ENCODE measurements around the gene PTTG1IP2.

PTTG1IP2 gene

GRCh38 chr7:90485734-90486316 lies 16.4 kb downstream of the PTTG1IP2 start:
- no peak overlapping the region for H3K4me3 ChIP-seq (ENCODE audit: low read depth, low read length)
- no peaks in the 10 kb centered on the region for H3K36me3 ChIP-seq (ENCODE audit: control insufficient read depth in 2 of 2, insufficient read depth in 1 of 2, low read length in 2 of 2)
- TF ChIP-seq KLF9 (tag by site-specific recombination; IDR thresholded peaks at IDR 0.05; ENCODE audit: low read depth) (no peak), SETDB1 (IDR thresholded peaks at IDR 0.05; ENCODE audit: insufficient read length, low read length) (no peak), ZFP41 (tag by site-specific recombination; IDR thresholded peaks at IDR 0.05; ENCODE audit: borderline replicate concordance) (no peak), ZSCAN4 (tag by site-specific recombination; IDR thresholded peaks at IDR 0.05) (no peak), ZNF362 (tag by site-specific recombination; IDR thresholded peaks at IDR 0.05) (no peak), BCL11B (tag by site-specific recombination; IDR thresholded peaks at IDR 0.05; ENCODE audit: low read depth) (no peak), SCRT2 (tag by site-specific recombination; IDR thresholded peaks at IDR 0.05) (no peak), ZNF558 (tag by site-specific recombination; IDR thresholded peaks at IDR 0.05) (no peak), ZNF146 (tag by site-specific recombination; IDR thresholded peaks at IDR 0.05) (no peak), ZNF707 (tag by site-specific recombination; IDR thresholded peaks at IDR 0.05) (no peak), ZNF394 (tag by site-specific recombination; IDR thresholded peaks at IDR 0.05; ENCODE audit: borderline replicate concordance) (no peak), ZNF221 (tag by site-specific recombination; IDR thresholded peaks at IDR 0.05; ENCODE audit: borderline replicate concordance) (no peak), ZNF560 (tag by site-specific recombination; IDR thresholded peaks at IDR 0.05; ENCODE audit: borderline replicate concordance) (no peak), BCL11A (tag by site-specific recombination; IDR thresholded peaks at IDR 0.05; ENCODE audit: low read depth) (no peak), ZNF155 (tag by site-specific recombination; IDR thresholded peaks at IDR 0.05) (no peak), ZNF830 (tag by site-specific recombination; IDR thresholded peaks at IDR 0.05; ENCODE audit: low read depth) (no peak), ZNF843 (tag by site-specific recombination; IDR thresholded peaks at IDR 0.05) (no peak)
- CTCF ChIA-PET: no interaction called here
- H3K27ac ChIP-seq (ENCODE audit: extremely low read depth, low read depth, low read length): no peak overlapping the region
- H3K4me1 ChIP-seq (ENCODE audit: control insufficient read depth, insufficient read depth, low read length): peaks cover 4% of the 10 kb centered on the region; the same call in 1 of the 2 replicates
- POLR2A ChIA-PET: no interaction called here
- H3K9me3 ChIP-seq (ENCODE audit: control insufficient read depth, insufficient read depth, low read depth, low read length): no peaks in the 10 kb centered on the region

DNA sequence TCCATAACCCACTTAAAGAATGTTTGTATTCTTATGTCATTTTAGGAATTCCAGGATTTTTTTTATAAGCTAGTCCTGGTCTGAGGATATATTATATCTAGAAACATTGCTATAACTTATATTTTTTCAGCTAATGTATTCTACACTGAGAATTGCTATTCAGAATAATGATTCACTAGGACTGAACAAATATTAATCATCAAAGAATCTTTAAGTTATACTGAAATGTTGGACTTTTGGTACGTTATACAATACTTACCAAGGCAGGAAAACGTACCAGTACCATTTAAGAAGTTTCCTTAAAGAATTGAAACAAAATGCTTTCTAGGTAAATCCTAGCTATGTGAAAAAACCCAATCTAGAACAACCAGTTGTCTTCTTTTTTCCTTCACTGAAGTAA lies 18.4 kb downstream of the PTTG1IP2 start:
- ChIA-PET POLR2A (interaction anchor here (0.6 kb wide), 1 partner anchor 1649 kb away, joined by 6 read pairs; no protein-coding TSS in a partner anchor), CTCF (interaction anchor here (1.0 kb wide), 1 partner anchor 13 kb away, joined by 3 read pairs; no protein-coding TSS in a partner anchor)
- Histone ChIP-seq H3K4me1 (ENCODE audit: control insufficient read depth, insufficient read depth, low read length) (peaks cover 4% of the 10 kb centered on the region; the same call in 1 of the 2 replicates), H3K4me3 (ENCODE audit: low read depth, low read length) (no peak overlapping the region), H3K27ac (ENCODE audit: extremely low read depth, low read depth, low read length) (no peak overlapping the region), H3K9me3 (ENCODE audit: control insufficient read depth, insufficient read depth, low read depth, low read length) (no peaks in the 10 kb centered on the region), H3K36me3 (ENCODE audit: control insufficient read depth in 2 of 2, insufficient read depth in 1 of 2, low read length in 2 of 2) (no peaks in the 10 kb centered on the region)
- TF ChIP-seq PRDM1 (tag by site-specific recombination; IDR thresholded peaks at IDR 0.05) (no peak), ZBTB7A (tag by site-specific recombination; IDR thresholded peaks at IDR 0.05; ENCODE audit: low read depth) (no peak), ZNF513 (tag by site-specific recombination; IDR thresholded peaks at IDR 0.05) (no peak), ZNF510 (tag by site-specific recombination; IDR thresholded peaks at IDR 0.05; ENCODE audit: insufficient replicate concordance) (no peak), ZNF19 (tag by site-specific recombination; IDR thresholded peaks at IDR 0.05; ENCODE audit: low read depth) (no peak), ZBTB8A (tag by site-specific recombination; IDR thresholded peaks at IDR 0.05) (no peak), ZNF670 (tag by site-specific recombination; IDR thresholded peaks at IDR 0.05; ENCODE audit: low read depth) (no peak), ZNF610 (tag by site-specific recombination; IDR thresholded peaks at IDR 0.05; ENCODE audit: borderline replicate concordance) (no peak), SP3 (tag by site-specific recombination; IDR thresholded peaks at IDR 0.05) (no peak), MEIS1 (CRISPR knock-in tag; IDR thresholded peaks at IDR 0.05; ENCODE audit: borderline replicate concordance) (no peak), ZBTB20 (tag by site-specific recombination; IDR thresholded peaks at IDR 0.05) (no peak), ZNF292 (tag by site-specific recombination; IDR thresholded peaks at IDR 0.05; ENCODE audit: borderline replicate concordance, low read depth) (no peak)

Measured in HEK293 (cell line).